BLaER1 treated with 17β-estradiol and CSF1 and Interleukin-3, amounts not matched to agents 10 nM and 100 nM (cell line): ENCODE data around the gene CNPY4.

Source experiments
- H3K27ac ChIP-seq, 11 experiments: shearing (Covaris generic); formaldehyde crosslinking; 2 replicates each; pipeline ENCODE4 v1.8.1; 2022
- H3K27me3 ChIP-seq, 11 experiments: shearing (Covaris generic); formaldehyde crosslinking; 2 replicates each; pipeline ENCODE4 v1.8.1; 2022
- H3K36me3 ChIP-seq, 11 experiments: shearing (Covaris generic); formaldehyde crosslinking; 2 replicates each; pipeline ENCODE4 v1.8.1; 2022
- H3K4me1 ChIP-seq, 10 experiments: shearing (Covaris generic); formaldehyde crosslinking; 2 replicates each; pipeline ENCODE4 v1.8.1; 2022
- H3K4me2 ChIP-seq, 11 experiments: shearing (Covaris generic); formaldehyde crosslinking; 2 replicates each; pipeline ENCODE4 v1.8.1; 2022
- H3K4me3 ChIP-seq, 10 experiments: shearing (Covaris generic); formaldehyde crosslinking; 2 replicates each; pipeline ENCODE4 v1.8.1; 2022
- H3K9ac ChIP-seq, 11 experiments: shearing (Covaris generic); formaldehyde crosslinking; 2 replicates each; pipeline ENCODE4 v1.8.1; 2022
- H3K9me3 ChIP-seq, 11 experiments: shearing (Covaris generic); formaldehyde crosslinking; replicated peaks in 1 of 11; 2 replicates each; pipeline ENCODE4 v1.8.1; 2022
- H4K20me1 ChIP-seq, 11 experiments: shearing (Covaris generic); formaldehyde crosslinking; 2 replicates each; pipeline ENCODE4 v1.8.1; 2022
- Cebpa-rat ChIP-seq, 11 experiments: shearing (Covaris generic); IDR thresholded peaks; 2 replicates each; pipeline ENCODE4 v1.8.1; 2022

Gene CNPY4

DNA sequence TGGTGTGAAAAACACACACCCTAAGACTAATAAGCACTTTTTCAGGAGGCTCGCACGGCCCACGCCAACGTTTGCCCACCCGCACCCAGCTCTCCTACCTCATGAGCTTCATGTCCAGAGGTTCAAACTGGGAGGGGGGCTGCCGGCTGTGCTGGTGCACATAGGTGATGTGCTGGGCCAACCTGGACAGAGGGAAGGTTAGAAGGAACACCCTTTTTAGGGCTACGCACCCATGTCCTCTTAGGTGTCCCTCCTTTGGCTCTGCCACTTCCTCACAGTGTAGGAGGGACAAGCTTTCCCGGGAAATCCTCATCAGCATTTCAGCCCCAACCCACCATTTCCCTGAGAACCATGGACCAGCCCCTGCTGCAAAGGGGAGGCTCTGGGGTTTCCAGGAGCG is 24.1 kb upstream of the CNPY4 start:
- H3K4me3 ChIP-seq: no peak overlapping the region
- no peaks in the 10 kb centered on the region for H3K27me3 ChIP-seq
- H3K4me2 ChIP-seq: no peak overlapping the region
- H3K4me1 ChIP-seq: peaks cover 28 to 56% (median 37%) of the 10 kb centered on the region in 10 experiments
- no peak overlapping the region for H3K27ac ChIP-seq
- no peak for TF ChIP-seq Cebpa-rat (IDR thresholded peaks at IDR 0.05)
- peaks cover 0 to 95% (median 88%) of the 10 kb centered on the region in 11 experiments; a peak in 19 of 22 replicates for H4K20me1 ChIP-seq
- H3K9me3 ChIP-seq: no peaks in the 10 kb centered on the region
- H3K36me3 ChIP-seq: peaks cover 92 to 99% (median 97%) of the 10 kb centered on the region in 11 experiments
- H3K9ac ChIP-seq: peak overlapping the region in 6 of 11 experiments; percentile 8 to 44 (median 31); a peak in 6 of 22 replicates

DNA sequence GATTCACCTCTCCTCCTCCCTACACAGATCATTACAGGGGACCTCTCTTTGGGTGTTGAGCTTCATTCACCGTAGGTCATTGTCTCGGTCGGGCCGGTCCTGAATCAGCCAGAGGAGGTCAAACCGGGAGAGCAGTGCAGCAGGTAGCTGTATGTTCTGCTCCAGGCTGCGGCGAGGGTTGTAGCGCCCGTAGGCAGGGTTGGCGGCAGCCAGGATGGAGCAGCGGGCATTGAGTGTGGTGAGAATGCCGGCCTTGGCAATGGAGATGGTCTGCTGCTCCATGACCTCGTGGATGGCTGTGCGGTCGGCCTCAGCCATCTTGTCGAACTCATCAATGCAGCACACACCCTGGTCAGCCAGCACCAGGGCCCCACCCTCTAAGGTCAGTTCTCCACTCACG is 23.7 kb upstream of the CNPY4 start:
- TF ChIP-seq Cebpa-rat (IDR thresholded peaks at IDR 0.05): no peak
- Histone ChIP-seq H3K9ac (peak overlapping the region in 9 of 11 experiments; percentile 8 to 44 (median 25); a peak in 9 of 22 replicates), H3K9me3 (no peaks in the 10 kb centered on the region), H3K4me2 (no peak overlapping the region), H3K27ac (no peak overlapping the region), H4K20me1 (peaks cover 0 to 95% (median 88%) of the 10 kb centered on the region in 11 experiments; a peak in 19 of 22 replicates), H3K4me3 (no peak overlapping the region), H3K36me3 (peaks cover 88 to 95% (median 93%) of the 10 kb centered on the region in 11 experiments), H3K4me1 (peaks cover 24 to 52% (median 34%) of the 10 kb centered on the region in 10 experiments), H3K27me3 (no peaks in the 10 kb centered on the region)

DNA sequence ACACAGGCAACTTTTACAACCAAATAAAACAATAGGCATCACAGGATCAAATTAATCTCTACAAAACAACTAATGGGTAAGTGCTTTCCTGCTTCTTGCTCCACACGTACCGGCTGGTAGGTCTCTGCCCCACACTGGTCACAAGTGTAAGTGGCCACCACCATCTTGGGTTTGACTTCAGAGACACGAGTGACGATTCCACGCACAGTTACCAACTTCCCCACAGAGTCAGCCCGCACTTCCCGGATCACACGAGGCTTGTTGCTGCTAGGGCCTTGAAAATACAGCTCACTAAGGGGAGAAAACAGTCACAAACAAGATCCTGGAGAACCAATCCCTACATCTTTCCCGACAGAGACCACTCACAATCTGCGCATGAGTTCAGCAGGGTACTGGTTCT is 20.5 kb upstream of the CNPY4 start:
- no peaks in the 10 kb centered on the region for H3K27me3 ChIP-seq
- peaks cover 28 to 60% (median 45%) of the 10 kb centered on the region in 10 experiments for H3K4me1 ChIP-seq
- H3K36me3 ChIP-seq: peaks cover 61 to 75% (median 70%) of the 10 kb centered on the region in 11 experiments
- peaks cover 0 to 65% (median 62%) of the 10 kb centered on the region in 11 experiments; a peak in 18 of 22 replicates for H4K20me1 ChIP-seq
- H3K9me3 ChIP-seq: no peaks in the 10 kb centered on the region
- H3K27ac ChIP-seq: peak overlapping the region in 10 of 11 experiments; percentile 79 to 99 (median 96); a peak in 17 of 22 replicates
- peak overlapping the region; percentile 78 to 99 (median 97); a peak in 20 of 22 replicates for H3K9ac ChIP-seq
- no peak for TF ChIP-seq Cebpa-rat (IDR thresholded peaks at IDR 0.05)
- peak overlapping the region; percentile 86 to 99 (median 92) for H3K4me2 ChIP-seq
- H3K4me3 ChIP-seq: peak overlapping the region in 9 of 10 experiments; percentile 80 to 97 (median 87); a peak in 18 of 20 replicates

DNA sequence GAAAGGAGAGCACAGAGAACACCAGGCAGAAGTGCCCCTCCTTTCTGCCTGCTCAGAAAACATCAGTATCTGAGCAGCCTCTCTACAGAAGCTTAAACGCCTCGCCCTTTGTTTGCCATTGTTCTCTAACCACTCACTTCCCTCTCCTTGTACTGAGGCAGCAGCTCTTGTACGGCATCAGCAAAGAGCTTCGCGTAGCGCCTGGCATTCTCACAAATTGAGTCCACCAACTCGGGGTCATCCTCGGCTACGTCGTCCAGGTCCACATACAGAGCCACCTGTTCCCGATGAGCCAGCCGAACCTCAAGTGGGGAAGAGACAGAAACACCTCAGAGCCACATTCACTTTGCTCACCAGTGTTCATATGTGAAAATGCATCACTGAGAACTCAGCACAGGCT is 20.0 kb upstream of the CNPY4 start:
- Histone ChIP-seq H3K4me3 (peak overlapping the region; percentile 77 to 97 (median 86)), H3K9me3 (no peaks in the 10 kb centered on the region), H3K27me3 (no peaks in the 10 kb centered on the region), H3K9ac (peak overlapping the region; percentile 78 to 99 (median 97)), H3K4me1 (peaks cover 28 to 61% (median 47%) of the 10 kb centered on the region in 10 experiments), H3K27ac (peak overlapping the region in 10 of 11 experiments; percentile 79 to 99 (median 96); a peak in 20 of 22 replicates), H4K20me1 (peaks cover 0 to 60% (median 56%) of the 10 kb centered on the region in 11 experiments; a peak in 18 of 22 replicates), H3K36me3 (peaks cover 61 to 75% (median 70%) of the 10 kb centered on the region in 11 experiments), H3K4me2 (peak overlapping the region; percentile 86 to 99 (median 92))
- TF ChIP-seq Cebpa-rat (IDR thresholded peaks at IDR 0.05): no peak

DNA sequence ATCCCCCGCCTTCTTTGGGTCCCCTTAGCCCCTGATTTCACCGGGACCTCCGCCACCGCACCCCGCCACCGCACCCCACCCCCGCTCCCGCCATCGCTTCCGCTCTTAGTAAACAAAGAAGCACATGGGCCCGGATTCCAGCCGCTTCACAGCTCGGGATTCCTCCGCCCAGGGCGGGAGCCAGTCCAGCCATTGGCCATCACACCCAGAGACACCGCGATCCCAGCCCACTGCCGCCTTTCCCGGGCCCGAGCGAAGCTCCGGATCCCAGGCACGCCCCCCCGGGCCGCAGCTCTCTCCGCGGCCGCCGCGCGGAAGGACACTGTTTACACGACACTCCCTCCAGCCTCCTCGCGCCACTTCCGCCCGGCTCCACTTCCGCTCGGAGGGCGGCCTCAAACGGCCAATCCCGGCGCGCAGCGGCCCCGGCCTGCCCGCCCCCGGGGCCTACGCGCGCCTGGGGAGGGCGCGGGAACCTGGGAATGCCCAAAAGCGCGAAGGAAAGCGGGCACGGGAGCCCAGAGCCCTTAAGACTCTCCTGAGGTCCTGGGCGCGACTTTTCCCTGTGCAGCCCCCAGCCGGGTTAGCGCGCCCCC is 18.9 kb upstream of the CNPY4 start:
- no peak for TF ChIP-seq Cebpa-rat (IDR thresholded peaks at IDR 0.05)
- Histone ChIP-seq H3K36me3 (peaks cover 61 to 75% (median 69%) of the 10 kb centered on the region in 11 experiments), H3K4me2 (peak overlapping the region; percentile 86 to 99 (median 92)), H4K20me1 (peaks cover 0 to 49% (median 45%) of the 10 kb centered on the region in 11 experiments; a peak in 18 of 22 replicates), H3K9ac (peak overlapping the region; percentile 78 to 99 (median 97)), H3K9me3 (no peaks in the 10 kb centered on the region), H3K27ac (peak overlapping the region; percentile 45 to 99 (median 96); a peak in 21 of 22 replicates), H3K27me3 (no peaks in the 10 kb centered on the region), H3K4me1 (peaks cover 28 to 59% (median 48%) of the 10 kb centered on the region in 10 experiments), H3K4me3 (peak overlapping the region; percentile 77 to 97 (median 86))

DNA sequence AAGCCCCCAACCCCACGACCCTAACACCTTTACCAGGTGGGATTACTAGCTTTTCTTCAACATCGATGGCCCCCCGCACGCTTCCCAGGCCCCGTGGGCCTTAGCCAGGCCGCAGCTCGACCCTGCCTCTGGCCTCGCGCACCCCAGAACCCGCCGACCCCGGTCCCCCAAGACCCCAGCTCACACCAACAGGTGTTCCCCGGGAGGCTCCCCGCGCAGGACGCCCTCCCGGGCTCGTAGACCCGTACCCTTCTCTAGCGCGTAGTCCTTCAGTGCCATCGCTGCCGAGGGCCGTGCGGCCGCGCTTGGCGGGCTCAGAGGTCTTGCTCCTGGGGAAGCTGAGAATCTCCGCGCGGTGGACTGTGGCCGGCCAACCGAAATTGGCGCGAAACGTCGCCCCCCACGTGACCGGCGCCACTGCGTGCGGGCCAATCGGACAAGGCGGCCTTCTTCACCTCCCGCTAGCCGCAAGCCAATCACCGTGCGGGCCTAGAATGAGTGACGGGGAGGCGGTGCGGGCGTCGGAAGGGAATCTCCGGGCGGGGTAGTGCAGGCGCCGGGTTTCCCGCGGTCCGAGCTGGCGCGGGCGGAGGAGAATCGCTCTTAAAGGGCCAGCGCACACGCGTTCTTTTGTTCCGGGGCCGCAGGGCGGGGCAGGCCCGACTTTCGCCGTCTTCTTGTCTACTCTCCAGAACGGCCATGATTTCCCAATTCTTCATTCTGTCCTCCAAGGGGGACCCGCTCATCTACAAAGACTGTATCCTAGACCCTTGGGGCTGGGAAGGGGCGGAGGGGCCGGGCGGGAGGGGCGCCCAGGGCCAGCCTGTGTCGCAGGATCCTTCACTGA is 18.2 kb upstream of the CNPY4 start, which contains the start of the genes AP4M1 and MCM7:
AP4M1 (plus strand) TSS at position 628 of the 847 bp plus-strand sequence; CDS start at position 700, 72 bp downstream.
MCM7 (minus strand) TSS at position 382 of the 847 bp plus-strand sequence; CDS start at position 279, 103 bp downstream.
- Histone ChIP-seq H3K4me1 (peaks cover 28 to 59% (median 47%) of the 10 kb centered on the region in 10 experiments), H3K27me3 (no peaks in the 10 kb centered on the region), H3K9ac (peak within 1 kb of the TSS; percentile 79 to 99 (median 97)), H4K20me1 (peaks cover 0 to 44% (median 38%) of the 10 kb centered on the region in 11 experiments; a peak in 17 of 22 replicates), H3K27ac (peak within 1 kb of the TSS; percentile 65 to 99 (median 96)), H3K4me3 (peak within 1 kb of the TSS; percentile 77 to 97 (median 86)), H3K9me3 (no peaks in the 10 kb centered on the region), H3K36me3 (peaks cover 61 to 75% (median 69%) of the 10 kb centered on the region in 11 experiments), H3K4me2 (peak within 1 kb of the TSS; percentile 87 to 99 (median 94))
- TF ChIP-seq Cebpa-rat (IDR thresholded peaks at IDR 0.05): no peak

DNA sequence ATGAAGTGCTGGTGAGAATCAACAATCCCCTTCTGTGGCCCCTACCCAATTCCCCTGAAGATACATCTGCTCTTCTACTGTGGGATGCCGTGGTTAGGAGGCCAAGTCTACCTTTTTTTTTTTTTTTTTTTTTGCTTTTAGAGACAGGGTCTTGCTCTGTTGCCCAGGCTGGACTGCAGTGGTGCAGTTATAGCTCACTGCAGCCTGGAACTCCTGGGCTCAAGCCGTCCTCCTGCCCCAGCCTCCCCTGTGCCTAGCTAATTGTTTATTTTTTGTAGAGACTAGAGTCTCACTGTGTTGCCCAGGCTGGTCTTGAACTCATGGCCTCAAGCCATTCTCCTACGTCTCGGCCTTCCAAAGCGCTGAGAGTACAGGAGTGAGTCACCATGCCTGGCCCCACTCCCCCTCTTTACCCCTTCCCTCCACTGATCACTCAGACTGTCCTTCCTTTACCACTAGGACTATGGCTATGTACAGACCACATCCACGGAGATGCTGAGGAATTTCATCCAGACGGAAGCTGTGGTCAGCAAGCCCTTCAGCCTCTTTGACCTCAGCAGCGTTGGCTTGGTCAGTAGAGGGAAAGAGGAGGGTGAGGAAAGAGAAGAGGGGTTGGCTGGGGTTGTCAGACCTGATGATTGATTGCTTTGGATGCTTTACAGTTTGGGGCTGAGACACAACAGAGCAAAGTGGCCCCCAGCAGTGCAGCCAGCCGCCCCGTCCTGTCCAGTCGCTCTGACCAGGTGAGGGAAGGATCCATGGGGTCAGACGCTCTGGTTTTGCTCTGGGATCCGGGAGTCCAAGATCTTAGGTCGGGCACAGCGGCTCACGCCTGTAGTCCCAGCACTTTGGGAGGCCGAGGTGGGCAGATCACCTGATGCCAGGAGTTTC is 16.2 kb upstream of the CNPY4 start:
- Histone ChIP-seq H3K27me3 (no peaks in the 10 kb centered on the region), H3K4me1 (peaks cover 25 to 50% (median 40%) of the 10 kb centered on the region in 10 experiments), H3K27ac (peak overlapping the region in 7 of 11 experiments; percentile 94 to 99 (median 97); a peak in 10 of 22 replicates), H3K36me3 (peaks cover 60 to 75% (median 68%) of the 10 kb centered on the region in 11 experiments), H3K9me3 (no peaks in the 10 kb centered on the region), H3K4me2 (peak overlapping the region; percentile 85 to 98 (median 91); a peak in 21 of 22 replicates), H3K4me3 (peak overlapping the region in 7 of 10 experiments; percentile 82 to 97 (median 90); a peak in 10 of 20 replicates), H4K20me1 (peaks cover 0 to 37% (median 19%) of the 10 kb centered on the region in 11 experiments; a peak in 16 of 22 replicates), H3K9ac (peak overlapping the region; percentile 79 to 99 (median 97); a peak in 20 of 22 replicates)
- TF ChIP-seq Cebpa-rat (IDR thresholded peaks at IDR 0.05): no peak
